Activated gamma-delta T cell (primary cell): Measurements from ENCODE around the gene TNFSF13.
"Not testable (repeated sequence)": the region's sequence is repeated elsewhere in the genome, so short reads cannot be mapped to it uniquely, and the experiment has no call there.

Source experiments
- DNase-seq: peaks from one replicate; lab custom pipeline; 2025; lab: John Stamatoyannopoulos, UW

The TNFSF13 gene

GRCh38 chr17:7591596-7591995 lies 33.0 kb downstream of the TNFSF13 start:
- DNase-seq, result no peak

DNA sequence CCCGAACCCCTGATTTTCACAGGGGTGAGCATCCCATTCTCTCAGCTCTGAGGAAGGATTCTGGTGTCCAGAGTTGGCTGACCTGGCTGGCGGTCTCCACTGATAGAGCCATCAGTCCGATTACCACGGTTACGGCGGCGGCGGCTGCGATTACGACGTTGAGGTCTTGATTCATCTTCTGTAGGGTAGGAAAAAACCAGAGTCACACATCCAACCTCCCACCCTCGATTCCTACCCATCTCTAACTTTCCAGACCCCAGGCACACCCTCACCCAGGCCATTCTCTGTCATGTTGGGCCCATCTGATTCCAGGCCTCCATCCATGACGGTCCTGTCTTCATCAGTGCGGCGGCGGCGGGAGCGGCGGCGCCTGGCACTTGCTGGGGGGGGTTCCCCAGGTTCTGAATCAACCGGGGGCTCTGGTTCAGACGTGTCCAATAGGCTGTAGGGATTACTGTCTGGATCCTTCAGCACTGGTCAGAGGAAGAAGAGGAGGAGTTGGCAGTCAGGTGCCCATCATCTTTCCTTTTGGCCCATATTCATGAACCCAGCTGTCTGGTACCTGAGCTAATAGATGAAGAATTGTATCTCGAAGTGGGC lies 34.0 kb downstream of the TNFSF13 start:
- no peak for DNase-seq

DNA sequence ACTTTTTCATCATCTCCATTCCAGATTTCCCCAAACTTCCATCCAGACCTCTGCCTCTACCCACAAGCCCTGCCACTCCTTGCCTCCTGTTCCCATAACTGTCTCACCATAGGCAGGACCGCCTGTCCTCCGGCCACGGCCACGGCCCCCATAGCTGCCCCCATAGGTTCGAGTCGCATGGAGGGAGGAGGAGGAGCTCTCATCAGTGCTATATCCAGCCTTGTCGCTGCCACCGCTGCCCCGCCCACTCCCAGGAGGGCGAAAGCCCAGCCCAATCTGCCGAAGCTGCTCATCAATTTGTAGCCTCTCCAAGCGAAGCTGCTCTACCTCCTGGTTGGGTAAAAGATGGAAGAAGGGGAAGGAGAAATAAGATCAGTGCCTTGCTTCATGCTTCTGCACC lies 34.7 kb downstream of the TNFSF13 start:
- no peak for DNase-seq

GRCh38 chr17:7597561-7597960 lies 39.0 kb downstream of the TNFSF13 start:
- not testable (repeated sequence) for DNase-seq

DNA sequence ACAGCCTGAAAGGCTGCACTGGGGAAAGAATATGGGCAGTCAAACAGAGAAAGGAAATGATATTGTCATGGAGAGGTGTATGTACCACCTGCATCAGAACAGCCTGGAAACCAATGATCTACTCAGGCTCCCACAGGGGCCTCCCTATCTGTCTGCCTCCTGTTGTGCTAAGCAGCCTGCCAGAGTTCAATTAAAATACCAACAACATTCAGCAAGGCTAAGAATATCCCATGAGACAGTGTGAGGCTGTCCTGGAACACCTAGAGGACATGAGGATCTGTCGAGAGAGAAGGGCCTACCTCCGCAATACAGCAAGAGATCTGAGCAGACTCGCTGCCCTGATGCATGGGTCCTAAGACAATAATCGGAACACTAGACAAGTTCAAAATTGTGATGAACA lies 47.7 kb downstream of the TNFSF13 start:
- DNase-seq, result no peak

GRCh38 chr17:7610641-7611040 lies 52.1 kb downstream of the TNFSF13 start:
- no peak for DNase-seq
